Limb (tissue), 2 donors: ENCODE measurements around the gene GJA4.
"Not testable (repeated sequence)": the region's sequence is repeated elsewhere in the genome, so short reads cannot be mapped to it uniquely, and the experiment has no call there.

Experiments
- DNase-seq, 2 donors: peaks; one replicate each; pipeline ENCODE4 v3.0.0-alpha.2; 2016; ENCODE audit errors: extremely low spot score in 2 of 2

The GJA4 gene

DNA sequence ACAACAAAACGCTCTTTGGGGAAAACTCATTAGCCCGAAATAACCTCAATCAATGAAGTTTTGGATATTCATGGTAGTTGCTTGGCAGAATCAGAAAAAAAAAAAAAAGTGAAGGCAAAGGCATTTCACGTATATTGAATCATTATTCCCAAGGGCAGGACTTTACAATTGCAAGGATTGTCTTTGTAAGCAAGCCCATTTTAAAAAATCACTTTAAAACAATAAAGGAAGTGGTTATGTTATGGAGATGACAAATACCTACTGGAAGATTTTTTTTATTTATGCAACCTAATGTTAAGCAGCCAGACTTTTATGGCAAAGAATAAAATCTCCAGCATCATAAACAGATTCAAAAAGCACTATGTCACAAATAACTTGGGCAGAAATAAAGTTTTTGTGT is 23.9 kb upstream of the GJA4 start:
- no peak for DNase-seq

DNA sequence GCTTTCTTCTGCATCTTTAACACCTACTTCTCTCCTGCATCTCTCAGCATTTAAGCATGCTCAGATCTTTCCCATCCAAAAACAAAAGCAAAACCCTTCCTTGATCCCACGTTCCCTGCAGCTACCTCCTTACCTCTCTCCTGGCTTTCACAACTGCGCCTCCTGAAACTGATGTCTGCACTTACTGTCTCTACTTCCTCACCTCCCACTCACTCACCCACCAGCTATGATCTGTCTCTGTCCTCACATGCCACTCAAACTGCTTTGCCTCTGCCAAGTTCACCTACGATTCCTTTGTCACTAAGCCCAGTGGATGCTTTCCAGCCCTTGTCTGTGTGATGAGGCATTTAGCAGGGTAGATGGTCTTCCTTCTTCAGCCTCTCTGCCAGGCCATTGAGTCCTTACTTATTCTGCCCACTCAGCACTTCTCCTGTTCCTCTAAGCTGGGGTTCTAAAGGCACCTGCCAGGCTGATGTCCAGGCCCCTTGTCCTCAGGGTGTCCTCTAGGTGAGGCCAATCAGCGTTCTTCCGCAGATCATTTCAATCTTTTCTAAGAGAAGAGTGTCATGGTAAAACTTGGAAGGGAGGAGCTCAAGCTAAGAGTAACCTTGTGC is 21.8 kb upstream of the GJA4 start:
- DNase-seq, result no peak

DNA sequence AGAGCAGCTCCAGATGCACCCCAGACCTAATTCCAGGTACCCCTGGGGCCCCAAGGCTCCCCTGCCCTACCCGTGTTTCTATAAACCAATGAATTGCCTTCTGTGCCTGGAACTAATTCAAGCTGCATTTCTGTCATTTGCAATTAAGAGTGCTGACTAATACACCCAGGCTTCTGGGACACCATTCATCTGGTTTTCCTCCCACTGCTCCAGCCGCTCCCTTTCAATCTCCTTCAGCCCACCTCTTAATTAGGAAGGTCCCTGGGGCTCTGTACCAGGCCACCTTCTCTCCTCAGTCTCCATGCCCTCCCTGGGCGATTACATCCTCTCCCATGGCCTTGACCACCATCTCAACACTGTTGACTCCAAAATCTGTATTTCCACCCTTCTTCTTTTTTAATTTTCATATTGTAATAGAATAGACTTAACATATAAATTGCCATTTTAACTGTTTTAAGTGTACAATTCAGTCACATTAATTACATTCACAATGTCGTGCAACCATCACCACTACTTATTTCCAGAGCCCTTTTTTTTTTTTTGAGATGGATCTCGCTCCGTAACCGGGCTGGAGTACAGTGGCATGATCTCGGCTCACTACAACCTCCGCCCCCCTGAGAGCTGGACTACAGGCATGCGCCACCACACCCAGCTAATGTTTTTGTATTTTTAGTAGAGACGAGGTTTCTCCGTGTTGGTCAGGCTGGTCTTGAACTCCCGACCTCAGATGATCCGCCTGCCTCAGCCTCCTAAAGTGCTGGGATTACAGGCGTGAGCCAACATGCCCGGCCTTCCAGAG is 21.0 kb upstream of the GJA4 start:
- DNase-seq, result no peak

DNA sequence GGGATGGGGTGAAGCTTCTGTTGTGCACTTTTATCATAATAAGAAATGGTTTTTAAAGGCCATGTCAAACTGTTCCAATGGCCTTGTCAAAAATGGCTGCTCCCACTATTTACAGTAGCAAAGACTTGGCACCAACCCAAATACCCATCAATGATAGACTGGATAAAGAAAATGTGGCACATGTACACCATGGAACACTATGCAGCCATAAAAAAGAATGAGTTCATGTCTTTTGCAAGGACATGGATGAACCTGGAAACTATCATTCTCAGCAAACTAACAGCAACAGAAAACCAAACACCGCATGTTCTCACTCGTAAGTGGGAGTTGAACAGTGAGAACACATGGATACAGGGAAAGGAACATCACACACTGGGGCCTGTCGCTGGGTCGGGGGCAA is 19.7 kb upstream of the GJA4 start:
- DNase-seq, result not testable (repeated sequence)

DNA sequence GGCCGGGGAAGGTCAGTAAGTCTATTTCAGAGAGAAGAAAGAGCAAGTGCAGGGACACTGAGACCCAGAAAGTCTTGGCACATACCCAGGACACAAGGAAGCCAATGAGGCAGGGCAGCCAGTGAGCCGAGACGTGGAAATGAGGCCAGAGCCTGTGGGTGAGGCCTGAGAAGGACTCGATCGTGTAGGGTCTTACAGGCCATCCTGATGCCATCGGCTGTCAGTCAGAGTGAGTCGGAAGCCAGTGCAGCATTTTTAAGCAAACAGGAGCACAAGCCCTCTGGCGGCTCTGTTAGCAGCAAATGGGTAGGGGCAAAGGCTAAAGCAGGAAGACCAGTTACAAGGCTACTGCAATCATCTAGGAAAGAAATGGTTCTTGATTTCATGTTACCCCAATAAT is 17.8 kb upstream of the GJA4 start:
- DNase-seq, result no peak

DNA sequence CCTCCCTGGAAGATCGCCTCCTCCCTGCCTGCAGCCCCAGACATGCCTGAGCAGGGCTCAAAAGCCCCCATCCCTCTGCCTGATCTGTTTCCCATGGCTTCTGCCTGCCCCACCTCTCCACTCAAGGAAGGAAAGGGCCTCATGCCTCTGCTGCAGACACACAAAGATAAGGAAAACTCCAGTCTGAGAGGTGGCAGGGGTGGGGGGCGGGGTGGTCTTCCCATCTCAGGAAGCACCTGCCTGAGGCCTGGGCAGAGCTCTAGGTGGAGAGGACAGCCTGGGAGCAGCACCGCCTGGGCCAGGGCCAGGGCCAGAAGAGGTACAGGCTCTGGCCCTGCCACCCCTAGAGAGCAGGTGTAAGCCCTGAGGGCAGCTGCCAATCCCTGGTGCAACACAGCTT is 15.9 kb upstream of the GJA4 start:
- DNase-seq, result no peak

DNA sequence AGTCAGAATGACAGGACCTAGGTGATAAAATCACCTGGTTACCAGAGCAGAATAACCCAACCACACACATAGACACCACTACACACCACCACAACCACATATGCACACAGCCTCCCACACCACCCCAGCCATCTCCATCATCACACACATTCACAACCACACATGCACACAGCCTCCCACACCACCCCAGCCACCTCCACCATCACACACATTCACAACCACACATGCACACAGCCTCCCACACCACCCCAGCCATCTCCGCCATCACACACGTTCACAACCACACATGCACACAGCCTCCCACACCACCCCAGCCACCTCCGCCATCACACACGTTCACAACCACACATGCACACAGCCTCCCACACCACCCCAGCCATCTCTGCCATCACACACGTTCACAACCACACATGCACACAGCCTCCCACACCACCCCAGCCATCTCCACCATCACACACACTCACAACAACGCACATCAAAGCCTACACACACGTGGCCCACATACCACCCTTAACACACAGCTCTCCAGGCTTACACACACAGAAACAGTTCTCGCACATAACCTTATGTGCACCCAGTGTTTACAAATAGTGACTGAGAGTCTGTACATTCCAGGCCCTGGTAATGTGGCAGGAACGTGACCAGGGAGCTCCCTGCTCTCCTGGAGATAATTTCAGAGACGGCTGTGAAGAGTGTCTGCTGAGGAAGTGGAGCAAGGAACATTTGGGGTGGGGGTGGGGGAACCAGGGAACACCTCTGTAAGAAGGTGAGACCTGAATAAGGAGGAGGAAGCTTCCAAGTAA is 15.1 kb upstream of the GJA4 start:
- DNase-seq, result no peak

DNA sequence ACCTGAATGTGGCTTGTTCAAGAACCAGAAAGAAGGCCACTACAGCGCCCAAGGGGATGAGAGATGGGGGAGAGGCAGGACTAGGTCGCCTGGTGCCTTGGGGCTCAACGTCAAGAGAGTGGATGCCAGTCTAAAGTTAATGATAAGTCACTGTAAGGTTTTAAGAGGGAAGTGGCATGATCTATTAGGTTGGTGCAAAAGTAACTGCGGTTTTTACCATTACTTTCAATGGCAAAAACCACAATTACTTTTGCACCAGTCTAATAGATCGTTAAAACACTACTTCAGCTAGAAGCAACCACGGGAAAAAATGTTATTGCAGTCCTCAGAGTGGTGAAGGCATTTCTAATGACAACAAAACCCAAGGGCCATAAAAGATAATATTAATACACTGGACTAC is 14.4 kb upstream of the GJA4 start:
- DNase-seq, result no peak

DNA sequence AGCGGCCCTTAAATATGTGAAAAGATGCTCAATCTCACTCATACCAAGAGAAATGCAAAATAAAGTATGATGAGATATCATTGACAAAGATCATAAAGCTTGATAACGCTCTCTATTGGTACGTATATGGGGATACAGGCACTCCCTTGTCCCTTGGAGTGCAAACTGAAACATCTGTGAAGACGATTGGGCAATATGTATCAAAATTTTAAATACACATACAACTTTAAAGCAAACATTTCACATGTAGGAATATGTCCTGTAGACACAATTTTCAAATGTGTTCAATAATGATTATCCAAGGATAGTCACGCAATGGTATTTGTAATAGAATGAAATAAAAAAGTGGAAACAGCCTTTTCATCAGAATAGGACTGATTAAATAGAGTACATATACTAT is 13.8 kb upstream of the GJA4 start:
- DNase-seq, result no peak

DNA sequence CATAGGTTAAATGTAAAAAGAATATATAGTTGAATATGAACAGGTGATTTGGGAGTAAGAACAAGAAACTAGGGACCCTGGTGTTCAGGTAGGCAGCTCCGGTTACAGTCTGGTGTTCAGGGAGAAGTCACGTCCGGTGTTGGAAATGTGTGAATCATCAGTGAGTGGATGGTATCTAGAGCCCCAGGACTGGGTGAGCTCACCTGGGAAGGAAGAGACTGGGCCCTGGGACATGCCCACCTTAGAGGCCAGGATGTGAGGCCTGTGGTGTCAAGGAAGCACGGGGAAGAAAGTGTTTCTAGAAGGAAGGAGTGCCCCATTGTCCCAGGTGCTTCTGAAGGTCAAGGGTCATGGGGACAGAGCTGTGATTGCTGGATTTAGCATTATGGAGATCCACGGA is 13.3 kb upstream of the GJA4 start:
- no peak for DNase-seq

DNA sequence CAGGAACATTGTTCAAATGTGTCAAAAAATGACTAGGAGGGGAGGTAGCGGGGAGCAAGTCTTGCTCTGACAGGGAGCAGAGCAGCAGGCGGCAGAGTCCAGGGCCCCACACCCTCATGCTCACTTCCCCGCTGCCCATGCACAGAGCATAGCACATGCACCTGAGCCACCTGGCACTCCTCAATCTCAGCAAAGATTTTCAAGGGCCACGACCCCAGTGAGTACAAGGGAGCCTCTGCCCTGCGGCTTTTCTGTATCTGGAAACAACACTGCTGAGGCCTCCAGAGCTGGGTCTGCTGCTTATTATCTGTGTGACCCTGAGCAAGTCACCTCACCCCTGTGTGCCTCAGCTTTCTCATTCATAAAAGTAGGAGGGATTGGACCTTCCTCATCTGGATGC is 12.8 kb upstream of the GJA4 start:
- no peak for DNase-seq

DNA sequence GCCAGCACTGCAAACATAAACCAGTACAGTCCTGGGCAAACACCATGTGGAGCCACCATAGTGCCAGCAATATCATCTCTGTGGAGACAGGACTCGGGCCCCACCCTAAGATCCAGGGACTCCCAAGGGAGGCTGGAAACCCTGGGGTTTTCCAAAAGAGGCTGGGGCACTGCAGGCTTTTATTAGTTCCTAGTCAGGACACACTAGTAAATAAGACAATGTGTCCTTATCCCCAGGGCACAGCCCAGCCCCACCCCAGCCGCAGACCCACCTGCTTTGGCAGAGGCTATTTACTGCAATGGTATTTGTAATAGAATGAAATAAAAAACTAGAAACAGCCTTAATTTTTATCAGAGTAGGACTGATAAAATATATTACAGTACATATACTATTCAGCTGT is 12.3 kb upstream of the GJA4 start:
- no peak for DNase-seq

DNA sequence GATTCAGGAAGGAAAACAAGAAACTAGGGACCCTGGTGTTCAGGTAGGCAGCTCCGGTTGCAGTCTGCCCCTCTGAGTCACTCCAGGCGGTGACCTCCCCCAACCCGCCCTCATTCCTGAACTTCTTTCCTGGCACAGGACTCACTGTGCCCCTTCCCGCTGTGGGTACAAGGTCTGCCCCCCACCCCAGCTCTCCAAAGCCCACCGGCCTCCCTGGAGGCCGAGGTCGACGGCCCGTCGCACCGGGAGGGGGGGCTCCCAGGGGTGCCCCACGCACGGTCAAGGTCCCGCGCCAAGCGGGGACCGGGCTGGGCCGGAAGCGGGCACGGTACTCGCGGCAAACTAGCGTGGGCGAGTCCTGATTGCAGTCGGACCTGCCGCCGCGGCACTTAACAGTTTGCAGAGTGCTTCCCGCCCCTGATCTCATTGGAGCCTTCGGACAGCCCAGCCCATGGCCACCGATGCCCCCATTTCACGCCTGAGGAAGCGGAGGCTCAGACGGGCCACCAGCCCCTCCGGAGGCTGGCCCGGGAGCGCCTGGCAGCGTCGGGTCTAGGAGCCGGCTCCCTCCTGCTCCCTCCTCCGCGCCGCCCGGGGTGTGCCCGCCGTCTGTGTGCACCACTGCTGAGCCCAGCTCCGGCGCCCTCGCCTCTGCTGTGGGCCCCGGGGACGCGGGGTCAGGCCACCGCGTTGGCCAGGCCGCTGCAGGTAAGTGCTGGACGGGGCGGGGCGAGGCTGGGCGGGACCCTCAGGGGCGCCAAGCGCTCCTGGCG is 11.5 kb upstream of the GJA4 start, which contains the start of gene GJB3:
Gene GJB3 (plus strand): TSS at position 144 of the 773 bp plus-strand sequence. CDS start 3,549 bp downstream, outside the sequence.
- DNase-seq, result no peak

DNA sequence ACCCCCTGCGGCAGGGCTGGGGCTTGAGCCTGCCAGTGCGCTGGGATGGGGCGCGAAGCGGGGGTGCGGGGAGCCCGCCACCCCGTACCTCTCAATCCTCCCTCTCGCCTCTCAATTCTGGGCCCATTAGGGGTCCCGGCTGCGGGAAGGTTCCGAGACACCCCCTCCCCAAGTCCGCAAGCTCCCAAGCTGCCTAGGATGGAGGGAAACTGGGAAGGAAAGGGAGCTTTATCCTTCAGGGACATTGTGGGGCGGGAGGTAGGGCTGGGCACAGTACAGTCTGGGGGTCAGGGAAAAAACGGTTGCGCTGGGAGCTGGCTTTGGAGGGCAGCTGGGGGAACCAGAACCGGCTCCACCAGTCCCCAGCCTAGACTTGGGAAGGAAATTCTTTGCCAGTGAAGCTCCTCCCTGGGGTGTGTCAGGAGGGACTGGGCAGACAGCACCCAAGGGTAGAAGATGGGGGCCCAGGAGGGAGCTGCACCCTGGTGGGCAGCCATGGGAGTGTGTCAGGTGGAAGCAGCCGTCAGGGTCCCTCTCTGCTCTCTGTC is 10.9 kb upstream of the GJA4 start:
- no peak for DNase-seq

DNA sequence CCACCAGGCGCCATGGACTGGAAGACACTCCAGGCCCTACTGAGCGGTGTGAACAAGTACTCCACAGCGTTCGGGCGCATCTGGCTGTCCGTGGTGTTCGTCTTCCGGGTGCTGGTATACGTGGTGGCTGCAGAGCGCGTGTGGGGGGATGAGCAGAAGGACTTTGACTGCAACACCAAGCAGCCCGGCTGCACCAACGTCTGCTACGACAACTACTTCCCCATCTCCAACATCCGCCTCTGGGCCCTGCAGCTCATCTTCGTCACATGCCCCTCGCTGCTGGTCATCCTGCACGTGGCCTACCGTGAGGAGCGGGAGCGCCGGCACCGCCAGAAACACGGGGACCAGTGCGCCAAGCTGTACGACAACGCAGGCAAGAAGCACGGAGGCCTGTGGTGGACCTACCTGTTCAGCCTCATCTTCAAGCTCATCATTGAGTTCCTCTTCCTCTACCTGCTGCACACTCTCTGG is 8.0 kb upstream of the GJA4 start:
- no peak for DNase-seq

DNA sequence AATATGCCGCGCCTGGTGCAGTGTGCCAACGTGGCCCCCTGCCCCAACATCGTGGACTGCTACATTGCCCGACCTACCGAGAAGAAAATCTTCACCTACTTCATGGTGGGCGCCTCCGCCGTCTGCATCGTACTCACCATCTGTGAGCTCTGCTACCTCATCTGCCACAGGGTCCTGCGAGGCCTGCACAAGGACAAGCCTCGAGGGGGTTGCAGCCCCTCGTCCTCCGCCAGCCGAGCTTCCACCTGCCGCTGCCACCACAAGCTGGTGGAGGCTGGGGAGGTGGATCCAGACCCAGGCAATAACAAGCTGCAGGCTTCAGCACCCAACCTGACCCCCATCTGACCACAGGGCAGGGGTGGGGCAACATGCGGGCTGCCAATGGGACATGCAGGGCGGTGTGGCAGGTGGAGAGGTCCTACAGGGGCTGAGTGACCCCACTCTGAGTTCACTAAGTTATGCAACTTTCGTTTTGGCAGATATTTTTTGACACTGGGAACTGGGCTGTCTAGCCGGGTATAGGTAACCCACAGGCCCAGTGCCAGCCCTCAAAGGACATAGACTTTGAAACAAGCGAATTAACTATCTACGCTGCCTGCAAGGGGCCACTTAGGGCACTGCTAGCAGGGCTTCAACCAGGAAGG is 7.4 kb upstream of the GJA4 start:
- no peak for DNase-seq

DNA sequence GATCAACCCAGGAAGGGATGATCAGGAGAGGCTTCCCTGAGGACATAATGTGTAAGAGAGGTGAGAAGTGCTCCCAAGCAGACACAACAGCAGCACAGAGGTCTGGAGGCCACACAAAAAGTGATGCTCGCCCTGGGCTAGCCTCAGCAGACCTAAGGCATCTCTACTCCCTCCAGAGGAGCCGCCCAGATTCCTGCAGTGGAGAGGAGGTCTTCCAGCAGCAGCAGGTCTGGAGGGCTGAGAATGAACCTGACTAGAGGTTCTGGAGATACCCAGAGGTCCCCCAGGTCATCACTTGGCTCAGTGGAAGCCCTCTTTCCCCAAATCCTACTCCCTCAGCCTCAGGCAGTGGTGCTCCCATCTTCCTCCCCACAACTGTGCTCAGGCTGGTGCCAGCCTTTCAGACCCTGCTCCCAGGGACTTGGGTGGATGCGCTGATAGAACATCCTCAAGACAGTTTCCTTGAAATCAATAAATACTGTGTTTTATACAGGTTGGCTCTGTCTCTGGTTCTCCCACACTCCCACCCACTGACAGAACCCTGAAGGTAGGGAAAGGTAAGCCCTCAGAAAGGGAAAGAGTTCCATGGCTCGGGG is 6.8 kb upstream of the GJA4 start:
- DNase-seq, result no peak

DNA sequence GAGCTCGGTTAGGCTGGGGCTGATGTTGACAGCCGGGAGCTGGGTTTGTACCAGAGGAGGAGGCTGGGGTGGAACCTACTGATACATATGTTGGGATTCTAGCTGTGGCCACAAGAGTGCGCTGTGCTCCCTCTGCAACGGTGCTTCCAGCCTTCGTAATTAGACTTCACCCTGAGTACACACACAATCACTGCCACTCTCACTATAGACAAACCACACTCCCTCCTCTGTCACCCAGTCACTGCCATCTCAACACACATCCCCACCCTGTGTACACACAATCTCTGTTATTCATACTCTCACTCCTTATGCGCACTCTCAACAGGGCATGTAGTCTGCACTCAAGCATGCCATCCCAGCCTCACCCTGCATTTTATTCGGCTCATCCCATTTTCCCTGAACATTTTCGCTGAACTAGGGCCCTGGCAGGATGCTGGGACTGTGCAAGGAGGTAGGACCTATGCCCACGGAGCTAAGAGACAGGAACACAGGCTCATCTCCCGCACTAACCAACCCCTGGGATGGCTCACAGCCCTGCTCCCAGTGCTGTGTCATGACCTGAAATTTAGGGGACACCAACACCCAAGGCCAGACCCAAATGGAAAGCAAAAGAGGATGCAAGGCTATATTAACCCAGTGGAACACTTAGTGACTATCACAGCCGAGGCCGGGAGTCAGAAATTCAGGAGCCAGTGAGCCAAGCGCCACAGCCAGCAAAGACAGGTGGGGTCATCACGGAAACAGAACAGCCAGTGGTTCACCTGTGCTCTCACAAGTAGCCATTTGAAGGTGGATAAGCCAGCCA is 6.1 kb upstream of the GJA4 start:
- DNase-seq, result peak; percentile 66 to 72
